ENCODE measurements around the gene KHDRBS1.

DNA sequence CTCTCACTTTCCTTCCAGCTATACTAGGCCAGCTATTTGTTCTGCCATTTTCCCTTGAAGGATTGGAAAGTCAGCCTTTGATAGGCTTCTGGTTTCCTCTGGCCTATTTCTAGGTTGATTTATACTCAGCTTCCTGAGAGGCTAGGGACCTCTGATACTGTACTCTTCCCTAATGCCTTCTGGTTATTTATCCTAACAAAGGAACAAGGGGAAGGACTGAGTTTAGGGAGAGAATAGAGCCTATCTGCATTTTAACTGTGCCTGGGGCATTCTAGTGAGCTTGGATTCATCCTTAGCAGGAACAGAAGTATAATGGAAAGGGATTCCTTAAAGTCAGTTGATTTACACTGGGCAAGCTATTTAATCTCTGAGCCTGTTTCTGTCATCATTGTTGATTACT is 47.2 kb downstream of the KHDRBS1 start:
- no peak for TF ChIP-seq POLR2A (IDR thresholded peaks at IDR 0.05)
- TF ChIP-seq, protein P1, sequence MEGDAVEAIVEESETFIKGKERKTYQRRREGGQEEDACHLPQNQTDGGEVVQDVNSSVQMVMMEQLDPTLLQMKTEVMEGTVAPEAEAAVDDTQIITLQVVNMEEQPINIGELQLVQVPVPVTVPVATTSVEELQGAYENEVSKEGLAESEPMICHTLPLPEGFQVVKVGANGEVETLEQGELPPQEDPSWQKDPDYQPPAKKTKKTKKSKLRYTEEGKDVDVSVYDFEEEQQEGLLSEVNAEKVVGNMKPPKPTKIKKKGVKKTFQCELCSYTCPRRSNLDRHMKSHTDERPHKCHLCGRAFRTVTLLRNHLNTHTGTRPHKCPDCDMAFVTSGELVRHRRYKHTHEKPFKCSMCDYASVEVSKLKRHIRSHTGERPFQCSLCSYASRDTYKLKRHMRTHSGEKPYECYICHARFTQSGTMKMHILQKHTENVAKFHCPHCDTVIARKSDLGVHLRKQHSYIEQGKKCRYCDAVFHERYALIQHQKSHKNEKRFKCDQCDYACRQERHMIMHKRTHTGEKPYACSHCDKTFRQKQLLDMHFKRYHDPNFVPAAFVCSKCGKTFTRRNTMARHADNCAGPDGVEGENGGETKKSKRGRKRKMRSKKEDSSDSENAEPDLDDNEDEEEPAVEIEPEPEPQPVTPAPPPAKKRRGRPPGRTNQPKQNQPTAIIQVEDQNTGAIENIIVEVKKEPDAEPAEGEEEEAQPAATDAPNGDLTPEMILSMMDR (IDR thresholded peaks at IDR 0.05), result no peak
